Common myeloid progenitor, CD34-positive (primary cell): ENCODE measurements around the gene RRAGC.

Experiments
- CTCF ChIA-PET: fragments of 350-600 bp; sonication (Branson Sonifier 250); formaldehyde crosslinking; loops from one replicate; lab custom pipeline; 2021; ENCODE audit warnings: antibody characterized with exemption; lab: Charles Lee
- POLR2A ChIA-PET: fragments of 350-600 bp; sonication (Branson Sonifier 250); formaldehyde crosslinking; loops from one replicate; lab custom pipeline; 2021; ENCODE audit warnings: antibody characterized with exemption; lab: Charles Lee
- DNase-seq, 3 donors: peaks; one replicate each; pipeline versions ENCODE4 v3.0.0 to v3.0.0-alpha.2; 2013
- H3K27ac ChIP-seq, 2 experiments: 1 replicate in 1 of 2; 2 replicates in 1 of 2; pipeline ENCODE4 v1.7.0; 2013; ENCODE audit warnings: inconsistent platforms in 2 of 2, low read length in 2 of 2, mild to moderate bottlenecking in 2 of 2, low read depth in 1 of 2, moderate library complexity in 1 of 2; ENCODE audit not compliant: severe bottlenecking in 2 of 2, insufficient read depth in 1 of 2, poor library complexity in 1 of 2
- H3K27me3 ChIP-seq, 5 experiments: replicated peaks in 2 of 5; 1 replicate in 3 of 5; 2 replicates in 2 of 5; pipeline versions ENCODE4 v1.6.1 to v1.7.0; 2013; ENCODE audit warnings: low read length in 4 of 5, mild to moderate bottlenecking in 2 of 5, moderate library complexity in 2 of 5, inconsistent platforms in 1 of 5; ENCODE audit not compliant: insufficient read depth in 5 of 5, control insufficient read depth in 4 of 5
- H3K36me3 ChIP-seq, 4 experiments: 1 replicate in 2 of 4; 2 replicates in 2 of 4; pipeline versions ENCODE4 v1.6.1 to v1.7.0; 2013; ENCODE audit warnings: low read length in 3 of 4, control low read depth in 1 of 4, mild to moderate bottlenecking in 1 of 4; ENCODE audit not compliant: control insufficient read depth in 4 of 4, insufficient read depth in 4 of 4
- H3K4me1 ChIP-seq, 4 experiments: 1 replicate in 3 of 4; 2 replicates in 1 of 4; pipeline versions ENCODE4 v1.6.1 to v1.7.1; 2013; ENCODE audit warnings: low read length in 3 of 4, mild to moderate bottlenecking in 3 of 4, control low read depth in 1 of 4, inconsistent platforms in 1 of 4, moderate library complexity in 1 of 4; ENCODE audit not compliant: control insufficient read depth in 4 of 4, insufficient read depth in 4 of 4; ENCODE audit errors: control extremely low read depth in 1 of 4
- H3K4me3 ChIP-seq, 7 experiments: 1 replicate in 4 of 7; 2 replicates in 3 of 7; pipeline versions ENCODE4 v1.5.1 to v1.7.0; 2013; ENCODE audit warnings: mild to moderate bottlenecking in 7 of 7, low read length in 6 of 7, moderate library complexity in 6 of 7, inconsistent platforms in 2 of 7, low read depth in 2 of 7, control low read depth in 1 of 7; ENCODE audit not compliant: insufficient read depth in 4 of 7, control insufficient read depth in 1 of 7; ENCODE audit errors: extremely low read depth in 1 of 7
- H3K9me3 ChIP-seq, 5 experiments: 1 replicate in 4 of 5; 2 replicates in 1 of 5; pipeline versions ENCODE4 v1.6.1 to v1.7.1; 2013; ENCODE audit warnings: low read length in 4 of 5, mild to moderate bottlenecking in 2 of 5, inconsistent platforms in 1 of 5, low read depth in 1 of 5, moderate library complexity in 1 of 5; ENCODE audit not compliant: control insufficient read depth in 4 of 5, insufficient read depth in 2 of 5; ENCODE audit errors: control extremely low read depth in 1 of 5
- WGBS: methylation state at CpG from one replicate; pipeline ENCODE4 v1.1.5; 2013; ENCODE audit not compliant: insufficient coverage; 5-methylcytosine and 5-hydroxymethylcytosine counted together

RRAGC gene

GRCh38 chr1:38829368-38829767 is 30.2 kb downstream of the RRAGC start:
- no peak for DNase-seq
- CTCF ChIA-PET, result no interaction called here
- 83% methylated on average over 1 of the region's 1 CpG for WGBS
- H3K9me3 ChIP-seq, result no peaks in the 10 kb centered on the region
- peaks cover 11 to 18% (median 16%) of the 10 kb centered on the region in 4 experiments for H3K4me1 ChIP-seq
- H3K4me3 ChIP-seq, result no peak overlapping the region
- H3K36me3 ChIP-seq, result no peaks in the 10 kb centered on the region
- H3K27me3 ChIP-seq, result peaks cover 0 to 12% (median 0%) of the 10 kb centered on the region in 5 experiments
- POLR2A ChIA-PET, result interaction anchor here (0.6 kb wide), 1 partner anchor 804 kb away, joined by 8 read pairs; no protein-coding TSS in a partner anchor
- H3K27ac ChIP-seq, result no peak overlapping the region

DNA sequence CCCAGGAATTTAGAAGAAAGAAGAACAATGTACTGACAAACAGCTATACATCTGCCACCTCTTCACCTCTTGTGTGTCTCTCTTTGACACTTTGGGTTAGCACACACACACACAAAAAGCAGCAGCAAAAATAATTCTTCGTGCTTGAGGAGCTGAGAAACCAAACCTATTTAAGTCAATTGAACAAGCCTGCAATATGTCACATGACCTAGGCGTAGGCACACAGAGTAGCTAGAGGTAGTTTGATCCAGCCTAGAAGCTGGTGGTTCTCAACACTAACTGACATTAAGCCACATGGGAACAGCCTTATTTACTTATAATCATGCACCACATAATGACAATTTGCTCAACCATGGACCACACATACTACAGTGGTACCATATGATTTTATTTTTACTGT is 32.3 kb downstream of the RRAGC start:
- 100% methylated on average over 2 of the region's 2 CpGs for WGBS
- no peaks in the 10 kb centered on the region for H3K36me3 ChIP-seq
- H3K27ac ChIP-seq, result no peak overlapping the region
- H3K4me1 ChIP-seq, result no peaks in the 10 kb centered on the region
- no peak overlapping the region for H3K4me3 ChIP-seq
- H3K27me3 ChIP-seq, result peaks cover 0 to 17% (median 0%) of the 10 kb centered on the region in 5 experiments
- no peaks in the 10 kb centered on the region for H3K9me3 ChIP-seq
- CTCF ChIA-PET, result interaction anchor here (0.8 to 1.2 kb wide), 2 partner anchors 9 to 264 kb away, joined by 3 read pairs; no protein-coding TSS in a partner anchor
- POLR2A ChIA-PET, result no interaction called here
- no peak for DNase-seq

DNA sequence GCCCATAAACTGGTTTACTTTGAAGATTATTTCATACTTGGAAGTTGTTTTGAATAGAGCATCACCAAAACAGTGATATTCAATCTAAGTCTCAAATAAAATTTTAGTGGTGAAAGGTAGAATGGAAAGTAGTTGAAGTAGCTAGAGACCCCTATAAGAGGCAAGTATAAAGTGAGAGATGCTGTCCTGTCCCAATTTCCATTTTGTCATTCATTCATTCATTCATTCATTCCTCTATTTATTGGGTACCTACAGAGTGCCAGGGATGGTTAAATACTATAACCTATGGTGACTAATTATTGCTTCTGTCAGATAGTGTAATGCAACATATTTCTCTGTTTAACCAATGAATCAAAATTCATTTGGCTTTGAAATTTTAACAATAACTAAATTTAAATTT is 32.7 kb downstream of the RRAGC start:
- Histone ChIP-seq H3K27ac (no peak overlapping the region), H3K27me3 (peaks cover 0 to 17% (median 0%) of the 10 kb centered on the region in 5 experiments), H3K4me1 (no peaks in the 10 kb centered on the region), H3K36me3 (no peaks in the 10 kb centered on the region), H3K4me3 (no peak overlapping the region), H3K9me3 (no peaks in the 10 kb centered on the region)
- ChIA-PET POLR2A (no interaction called here), CTCF (interaction anchor here (0.8 to 1.2 kb wide), 2 partner anchors 8 to 265 kb away, joined by 3 read pairs; no protein-coding TSS in a partner anchor)
- no peak for DNase-seq

GRCh38 chr1:38826262-38826661 is 33.3 kb downstream of the RRAGC start:
- CTCF ChIA-PET, result no interaction called here
- WGBS, result 100% methylated on average over 3 of the region's 3 CpGs

GRCh38 chr1:38820860-38821259 is 38.7 kb downstream of the RRAGC start:
- H3K9me3 ChIP-seq, result peaks cover 0 to 3% (median 0%) of the 10 kb centered on the region in 5 experiments
- peaks cover 3 to 56% (median 38%) of the 10 kb centered on the region in 5 experiments for H3K27me3 ChIP-seq
- POLR2A ChIA-PET, result no interaction called here
- H3K36me3 ChIP-seq, result no peaks in the 10 kb centered on the region
- no peak overlapping the region for H3K27ac ChIP-seq
- DNase-seq, result no peak
- 20% methylated on average over 1 of the region's 1 CpG for WGBS
- H3K4me3 ChIP-seq, result no peak overlapping the region
- CTCF ChIA-PET, result interaction anchor here (1.5 to 4.4 kb wide), 2 partner anchors 12 to 18 kb away, joined by 3 to 40 read pairs; no protein-coding TSS in a partner anchor
- H3K4me1 ChIP-seq, result peaks cover 3 to 26% (median 23%) of the 10 kb centered on the region in 4 experiments

More at GRCh38 chr1:38826262-38826661, 33.3 kb downstream of the RRAGC start:
- H3K4me3 ChIP-seq, result no peak overlapping the region
- H3K27me3 ChIP-seq, result peaks cover 0 to 19% (median 4%) of the 10 kb centered on the region in 5 experiments
- H3K27ac ChIP-seq, result no peak overlapping the region
- H3K4me1 ChIP-seq, result no peaks in the 10 kb centered on the region
- H3K36me3 ChIP-seq, result no peaks in the 10 kb centered on the region
- H3K9me3 ChIP-seq, result no peaks in the 10 kb centered on the region
- POLR2A ChIA-PET, result no interaction called here
- DNase-seq, result no peak

DNA sequence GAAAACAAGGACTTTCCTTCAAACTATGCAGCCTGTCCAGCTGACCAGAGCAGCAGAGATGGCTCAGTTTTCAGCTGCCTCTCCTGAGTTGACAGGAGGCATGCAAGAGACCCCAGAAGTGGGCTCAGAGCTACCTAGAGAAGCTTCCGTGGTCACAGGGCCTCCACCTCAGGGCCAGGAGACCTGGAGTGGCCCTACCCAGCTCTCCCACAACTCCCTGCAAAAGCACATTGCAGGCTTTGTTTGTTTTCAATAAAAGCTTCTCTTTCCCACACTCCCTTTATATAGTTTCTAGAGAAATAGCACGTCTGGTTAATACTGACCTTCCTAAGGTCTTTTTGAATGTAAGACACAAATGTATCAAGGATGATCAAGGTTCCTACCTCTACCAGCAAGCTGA is 40.1 kb downstream of the RRAGC start:
- Histone ChIP-seq H3K9me3 (peaks cover 0 to 3% (median 0%) of the 10 kb centered on the region in 5 experiments), H3K4me3 (no peak overlapping the region), H3K27ac (no peak overlapping the region), H3K27me3 (peaks cover 3 to 63% (median 35%) of the 10 kb centered on the region in 5 experiments), H3K4me1 (peaks cover 3 to 31% (median 26%) of the 10 kb centered on the region in 4 experiments), H3K36me3 (no peaks in the 10 kb centered on the region)
- POLR2A ChIA-PET, result no interaction called here
- 77% methylated on average over 2 of the region's 2 CpGs for WGBS
- no peak for DNase-seq
- CTCF ChIA-PET, result interaction anchor here (0.7 to 4.4 kb wide), 9 partner anchors 8 to 806 kb away, joined by 3 to 40 read pairs (median 4); no protein-coding TSS in a partner anchor

GRCh38 chr1:38819040-38819439 is 40.5 kb downstream of the RRAGC start:
- Histone ChIP-seq H3K27ac (no peak overlapping the region), H3K4me3 (peak overlapping the region in 1 of 7 experiments; percentile 71), H3K4me1 (peaks cover 3 to 31% (median 26%) of the 10 kb centered on the region in 4 experiments), H3K9me3 (peaks cover 0 to 3% (median 0%) of the 10 kb centered on the region in 5 experiments), H3K36me3 (no peaks in the 10 kb centered on the region), H3K27me3 (peaks cover 3 to 68% (median 32%) of the 10 kb centered on the region in 5 experiments)
- no CpG with 5 or more reads among the region's 10 CpGs for WGBS
- DNase-seq, result no peak
- CTCF ChIA-PET, result interaction anchor here (0.7 to 4.4 kb wide), 10 partner anchors 8 to 805 kb away, joined by 3 to 40 read pairs (median 4); no protein-coding TSS in a partner anchor
- POLR2A ChIA-PET, result no interaction called here
